Ovary (tissue), 3 donors: ENCODE results near the gene D2HGDH.

Experiments
- CTCF ChIP-seq, 3 donors: fragments of 450-650 bp in 2 of 3; fragments of 200-600 bp in 1 of 3; IDR thresholded peaks; one replicate each; pipeline versions ENCODE4 v1.5.1 to v1.8.0; 2016 to 2022; ENCODE audit warnings: antibody characterized with exemption in 3 of 3, mild to moderate bottlenecking in 1 of 3
- EP300 ChIP-seq: sonication (generic); formaldehyde crosslinking; IDR thresholded peaks from one replicate; pipeline ENCODE4 v1.6.1; 2017; ENCODE audit warnings: antibody characterized with exemption
- POLR2A ChIP-seq: fragments of 450-650 bp; IDR thresholded peaks from one replicate; pipeline ENCODE4 v1.6.1; 2017; ENCODE audit warnings: antibody characterized with exemption, mild to moderate bottlenecking, moderate library complexity
- donor health status: DM: no; HTN: no; CAD: no.

GRCh38 chr2:241754042-241754441, 19.6 kb downstream of the D2HGDH start:
- TF ChIP-seq CTCF (IDR thresholded peaks at IDR 0.05): no peak
- no peak for TF ChIP-seq POLR2A
- no peak for TF ChIP-seq EP300
